GM13976 (cell line): Measurements from ENCODE around the gene DOCK7.

ENCODE experiments used
- DNase-seq: peaks from one replicate; pipeline ENCODE4 v3.0.0; 2012; ENCODE audit warnings: low spot score
- CTCF ChIP-seq: IDR thresholded peaks from 2 replicates; pipeline ENCODE4 v1.5.1; 2012; ENCODE audit warnings: borderline replicate concordance, mild to moderate bottlenecking; ENCODE audit not compliant: insufficient read depth; ENCODE audit errors: extremely low read depth, missing control alignments, control extremely low read depth
- in situ Hi-C: fragments of 300-500 bp; cut with MboI; formaldehyde crosslinking; loops from one replicate; pipeline ENCODE4 v1.12.0; 2022; ENCODE audit warnings: low sequenced_read_pairs, mixed read lengths, inconsistent platforms; ENCODE audit not compliant: unreplicated experiment

Gene DOCK7

GRCh38 chr1:62476525-62477219 lies 211.5 kb downstream of the DOCK7 start:
- in situ Hi-C loops, result no loop called here
- no peak for DNase-seq
- no peak for TF ChIP-seq CTCF

GRCh38 chr1:62467092-62467491 lies 221.1 kb downstream of the DOCK7 start:
- TF ChIP-seq CTCF, result no peak
- DNase-seq, result no peak
- in situ Hi-C loops, result no loop called here

- no peak for DNase-seq
- no peak for TF ChIP-seq CTCF
- in situ Hi-C loops, result no loop called here
These were observed 225.8 kb downstream of the DOCK7 start for GRCh38 chr1:62462370-62462769.

- no peak for TF ChIP-seq CTCF
- in situ Hi-C loops, result no loop called here
- DNase-seq, result no peak
These were observed 230.2 kb downstream of the DOCK7 start for GRCh38 chr1:62457955-62458354.

- no peak for DNase-seq
- TF ChIP-seq CTCF, result no peak
- in situ Hi-C loops, result no loop called here
These were observed 235.2 kb downstream of the DOCK7 start for GRCh38 chr1:62452951-62453350.

- DNase-seq, result no peak
- in situ Hi-C loops, result no loop called here
- no peak for TF ChIP-seq CTCF
These were observed 237.9 kb downstream of the DOCK7 start for GRCh38 chr1:62450301-62450700.
